Panc1 (cell line): ENCODE results near the gene CLPX. TPM values are rescaled to one million over a fixed set of nuclear protein-coding genes. Genes with fewer than 3 reads are reported as not detected.

Source experiments
- ATAC-seq: fragments of 200-7000 bp; cut with Tn5 transposase; 2 replicates; pipeline ENCODE4 v1.9.1; 2020; ENCODE audit warnings: mild to moderate bottlenecking, moderate library complexity
- Bru-seq: library from RNA; stranded (reverse); fragments of 400-500 nt; gene quantifications from one replicate; lab custom pipeline; 2021; lab: Mats Ljungman, UMichigan
- BruChase-seq, 2 experiments: library from RNA; stranded (reverse); fragments of 400-500 nt; gene quantifications; one replicate each; lab custom pipeline; 2021; lab: Mats Ljungman, UMichigan
- BruUV-seq: library from RNA; stranded (reverse); fragments of 400-500 nt; replicated peaks from 2 replicates; lab custom pipeline; 2021; lab: Mats Ljungman, UMichigan
- CTCF ChIA-PET: fragments of 300-600 bp; sonication (Branson Sonifier 250); formaldehyde crosslinking; loops from one replicate; lab custom pipeline; 2022; ENCODE audit warnings: antibody characterized with exemption; lab: Charles Lee
- POLR2A ChIA-PET: fragments of 300-600 bp; sonication (Branson Sonifier 250); formaldehyde crosslinking; loops from one replicate; lab custom pipeline; 2022; ENCODE audit warnings: antibody characterized with exemption; lab: Charles Lee
- DNase-seq: peaks from one replicate; pipeline ENCODE4 v3.0.0-alpha.2; 2010; ENCODE audit warnings: low read depth, low spot score
- H3K27ac ChIP-seq: 2 replicates; pipeline ENCODE4 v1.5.1; 2011; ENCODE audit warnings: mild to moderate bottlenecking, low read length, inconsistent platforms
- H3K27me3 ChIP-seq: fragments of 200-500 bp; sonication (Bioruptor generic); 2 replicates; pipeline ENCODE4 v1.6.0; 2014; ENCODE audit warnings: low read length, inconsistent platforms; ENCODE audit not compliant: control insufficient read depth, insufficient read depth
- H3K36me3 ChIP-seq: fragments of 200-500 bp; sonication (Bioruptor generic); 2 replicates; pipeline ENCODE4 v1.5.1; 2014; ENCODE audit warnings: inconsistent platforms, mild to moderate bottlenecking, low read length, moderate library complexity; ENCODE audit not compliant: control insufficient read depth, insufficient read depth
- H3K4me1 ChIP-seq: 2 replicates; pipeline ENCODE4 v1.5.1; 2011; ENCODE audit warnings: inconsistent platforms, mild to moderate bottlenecking, low read length, moderate library complexity; ENCODE audit not compliant: control insufficient read depth, insufficient read depth
- H3K4me3 ChIP-seq, 2 experiments: 2 replicates each; pipeline ENCODE4 v1.5.1; 2011 to 2012; ENCODE audit warnings: low read depth in 2 of 2, low read length in 2 of 2, mild to moderate bottlenecking in 2 of 2, inconsistent platforms in 1 of 2, moderate library complexity in 1 of 2
- H3K9me3 ChIP-seq: fragments of 200-500 bp; sonication (Bioruptor generic); 2 replicates; pipeline ENCODE4 v1.5.1; 2014; ENCODE audit warnings: low read depth, mild to moderate bottlenecking, inconsistent platforms, low read length, moderate library complexity; ENCODE audit not compliant: control insufficient read depth, insufficient read depth
- POLR2AphosphoS5 ChIP-seq: IDR thresholded peaks from 2 replicates; pipeline ENCODE4 v1.6.1; 2012; ENCODE audit warnings: mild to moderate bottlenecking, low read depth, low read length, moderate library complexity
- REST ChIP-seq, 2 experiments: IDR thresholded peaks; 2 replicates each; pipeline ENCODE4 v1.6.1; 2011 to 2012; ENCODE audit warnings: low read depth in 2 of 2, control low read depth in 1 of 2, low read length in 1 of 2, mild to moderate bottlenecking in 1 of 2, moderate library complexity in 1 of 2; ENCODE audit not compliant: insufficient read depth in 1 of 2
- SIN3A ChIP-seq: IDR thresholded peaks from 2 replicates; pipeline ENCODE4 v1.6.1; 2012; ENCODE audit warnings: low read depth, mild to moderate bottlenecking, low read length, moderate library complexity, borderline replicate concordance; ENCODE audit not compliant: insufficient read depth
- TCF7L2 ChIP-seq: IDR thresholded peaks from 2 replicates; pipeline ENCODE4 v1.6.1; 2011; ENCODE audit warnings: mild to moderate bottlenecking, low read depth, low read length, inconsistent platforms
- in situ Hi-C: cut with HindIII; loops from 2 replicates; pipeline ENCODE4 v1.10.0; 2016; ENCODE audit warnings: low sequenced_read_pairs, low pct_unique_long_range_greater_than_20kb
- intact Hi-C: fragments of 100-400 bp; cut with micrococcal nuclease; formaldehyde crosslinking; loops from one replicate; pipeline ENCODE4 v1.10.0; 2022; ENCODE audit not compliant: unreplicated experiment
- long read RNA-seq: library from polyadenylated mRNA; unstranded; transcript quantifications from one replicate; pipeline ENCODE4 v2.0.0, GENCODE V29; 2021; ENCODE audit not compliant: unreplicated experiment
- polyA plus RNA-seq: library from polyadenylated mRNA; unstranded; fragments of >200 nt; gene quantifications from one replicate; pipeline ENCODE4 v1.2.1, GENCODE V29; 2012; ENCODE audit warnings: missing spikeins; ENCODE audit not compliant: insufficient read length
- total RNA-seq: library from RNA; stranded (reverse); gene quantifications from one replicate; pipeline ENCODE4 v1.2.1, GENCODE V29; 2021; ENCODE audit not compliant: unreplicated experiment
- TF ChIP-seq, protein P1 (sequence below): fragments of 450-650 bp; IDR thresholded peaks from 2 replicates; pipeline ENCODE4 v1.5.1; 2017; ENCODE audit warnings: mild to moderate bottlenecking

Gene CLPX
- total RNA-seq: 49.9 TPM
- 32.3 TPM for polyA plus RNA-seq
- percentile 81 among the genes with signal in this experiment for Bru-seq, nascent RNA
- BruChase-seq, experiment 1, labeled RNA remaining after a 2-hour chase: percentile 80 among the genes with signal in this experiment
- percentile 79 among the genes with signal in this experiment for BruChase-seq, experiment 2, labeled RNA remaining after a 6-hour chase
- long read RNA-seq, full-length matches to known transcripts: 54 of 75 reads
- long read RNA-seq, partial matches to known transcripts: 10 of 75 reads
- long read RNA-seq, other reads (novel, unspliced or antisense): 11 of 75 reads

DNA sequence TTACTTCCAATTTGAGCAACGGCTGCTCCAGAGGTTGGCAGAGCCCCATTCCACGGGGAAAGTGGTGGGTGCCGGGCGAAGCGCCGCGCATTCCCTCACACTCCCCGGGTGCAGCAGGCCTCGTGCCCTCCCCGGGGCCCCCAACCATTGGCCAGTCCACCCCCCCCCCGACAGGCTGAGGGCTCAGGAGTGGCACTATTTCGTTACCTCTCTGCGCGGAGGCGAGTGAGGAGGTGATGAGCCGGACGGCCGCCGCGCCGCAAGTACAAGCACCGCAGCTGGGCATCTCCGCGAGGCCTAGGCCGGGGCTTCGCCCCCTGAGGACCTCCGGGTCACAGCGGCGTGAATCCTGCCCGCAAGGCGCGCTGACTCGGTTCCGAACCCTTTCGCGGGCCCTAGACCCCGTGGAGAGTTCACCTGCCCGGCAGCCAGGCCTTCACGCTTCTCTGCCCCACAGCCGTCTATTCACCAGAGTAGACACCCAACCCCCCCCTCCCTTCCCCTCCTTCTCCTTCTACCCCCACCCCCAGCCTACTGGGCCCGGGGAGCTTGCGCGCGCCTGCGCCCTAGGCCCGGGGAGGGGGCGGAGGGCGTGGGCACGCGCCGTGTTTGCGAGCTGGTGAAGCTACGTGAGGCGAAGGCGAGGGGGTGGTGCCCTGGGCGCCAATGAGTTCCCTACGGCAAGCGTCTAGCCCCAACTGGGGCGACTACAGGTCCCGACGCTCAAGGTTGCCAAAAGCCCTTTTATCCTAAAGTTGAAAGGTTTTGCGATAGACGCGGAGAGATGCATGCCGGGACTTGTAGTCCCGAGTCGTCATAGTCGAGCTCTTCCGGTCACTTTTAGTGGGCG lies at the start of gene CLPX:
CLPX (minus strand) TSS at position 475 of the 850 bp plus-strand sequence; CDS start at position 286, 189 bp downstream.
- Histone ChIP-seq H3K9me3 (no peaks in the 10 kb centered on the region), H3K27me3 (no peaks in the 10 kb centered on the region), H3K27ac (peak within 1 kb of the TSS; percentile 90), H3K4me3 (peak within 1 kb of the TSS; percentile 83 to 85), H3K4me1 (peaks cover 6% of the 10 kb centered on the region; the same call in 1 of the 2 replicates), H3K36me3 (peaks cover under 1% of the 10 kb centered on the region; the same call in 1 of the 2 replicates)
- peak; percentile 89 for DNase-seq
- POLR2A ChIA-PET: interaction anchor here (0.5 to 1.4 kb wide), 7 partner anchors 65 to 825 kb away, joined by 3 to 12 read pairs (median 3); partner anchors contain the start of gene RNU5B-1
- intact Hi-C loops (no loop called here), in situ Hi-C loops (no loop called here)
- BruUV-seq: no TSS peak
- CTCF ChIA-PET: interaction anchor here (0.6 to 1.2 kb wide), 3 partner anchors 9 to 113 kb away, joined by 3 read pairs; no protein-coding TSS in a partner anchor
- ATAC-seq: peak; percentile 95
- TF ChIP-seq TCF7L2: peak; percentile 97
- TF ChIP-seq SIN3A: peak; percentile 88; the same call in 1 of the 2 replicates
- TF ChIP-seq POLR2AphosphoS5: peak; percentile 50; the same call in 1 of the 2 replicates
- TF ChIP-seq REST (IDR thresholded peaks at IDR 0.05; ENCODE audit: insufficient read depth in 1 of 2, low read depth in 2 of 2, low read length in 1 of 2): no peak
- TF ChIP-seq, protein P1, sequence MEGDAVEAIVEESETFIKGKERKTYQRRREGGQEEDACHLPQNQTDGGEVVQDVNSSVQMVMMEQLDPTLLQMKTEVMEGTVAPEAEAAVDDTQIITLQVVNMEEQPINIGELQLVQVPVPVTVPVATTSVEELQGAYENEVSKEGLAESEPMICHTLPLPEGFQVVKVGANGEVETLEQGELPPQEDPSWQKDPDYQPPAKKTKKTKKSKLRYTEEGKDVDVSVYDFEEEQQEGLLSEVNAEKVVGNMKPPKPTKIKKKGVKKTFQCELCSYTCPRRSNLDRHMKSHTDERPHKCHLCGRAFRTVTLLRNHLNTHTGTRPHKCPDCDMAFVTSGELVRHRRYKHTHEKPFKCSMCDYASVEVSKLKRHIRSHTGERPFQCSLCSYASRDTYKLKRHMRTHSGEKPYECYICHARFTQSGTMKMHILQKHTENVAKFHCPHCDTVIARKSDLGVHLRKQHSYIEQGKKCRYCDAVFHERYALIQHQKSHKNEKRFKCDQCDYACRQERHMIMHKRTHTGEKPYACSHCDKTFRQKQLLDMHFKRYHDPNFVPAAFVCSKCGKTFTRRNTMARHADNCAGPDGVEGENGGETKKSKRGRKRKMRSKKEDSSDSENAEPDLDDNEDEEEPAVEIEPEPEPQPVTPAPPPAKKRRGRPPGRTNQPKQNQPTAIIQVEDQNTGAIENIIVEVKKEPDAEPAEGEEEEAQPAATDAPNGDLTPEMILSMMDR: no peak

DNA sequence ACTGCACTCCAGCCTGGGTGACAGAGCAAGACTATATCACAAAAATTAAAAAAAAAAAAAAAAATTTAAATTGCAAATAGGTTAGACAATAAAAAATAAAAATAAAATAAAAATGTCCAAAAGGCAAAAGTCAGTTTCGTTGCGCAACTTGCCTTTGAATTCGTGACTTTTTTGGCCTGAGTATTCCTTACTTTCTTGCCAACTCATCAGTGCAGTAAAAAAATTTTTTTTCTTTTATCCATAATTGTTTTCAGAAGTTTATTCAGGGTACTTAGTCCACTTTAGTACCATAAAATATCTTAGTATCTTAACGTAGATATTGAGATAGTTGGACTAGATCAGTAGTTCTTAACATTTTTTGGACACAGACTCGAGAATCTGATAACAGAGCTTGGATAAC lies 48.6 kb upstream of the CLPX start:
- DNase-seq (no peak), ATAC-seq (no peak)
- no peak overlapping the region for H3K27ac ChIP-seq
- ChIA-PET POLR2A (interaction anchor here (0.7 kb wide), 1 partner anchor 36 kb away, joined by 4 read pairs; no protein-coding TSS in a partner anchor), CTCF (no interaction called here)
- TF ChIP-seq POLR2AphosphoS5 (no peak), SIN3A (no peak), REST (IDR thresholded peaks at IDR 0.05; ENCODE audit: insufficient read depth in 1 of 2, low read depth in 2 of 2, low read length in 1 of 2) (no peak), TCF7L2 (no peak)
- TF ChIP-seq, protein P1: no peak
- no TSS peak for BruUV-seq
- intact Hi-C loops: no loop called here
- in situ Hi-C loops: no loop called here
- H3K27me3 ChIP-seq: no peaks in the 10 kb centered on the region
- no peak overlapping the region for H3K4me3 ChIP-seq
- H3K9me3 ChIP-seq: no peaks in the 10 kb centered on the region
- H3K4me1 ChIP-seq: no peaks in the 10 kb centered on the region
- no peaks in the 10 kb centered on the region for H3K36me3 ChIP-seq
